ENCODE measurements around the gene FRAS1. TPM values are rescaled to one million over a fixed set of nuclear protein-coding genes. Genes with fewer than 3 reads are reported as not detected.

The FRAS1 gene
- total and polyA plus RNA-seq, 9 of the 15 experiments (the other 6 are each of a cell fraction or from before 2014, with no cell fraction given), result under 0.01 to 0.11 (median 0.04) TPM; not detected in 2

DNA sequence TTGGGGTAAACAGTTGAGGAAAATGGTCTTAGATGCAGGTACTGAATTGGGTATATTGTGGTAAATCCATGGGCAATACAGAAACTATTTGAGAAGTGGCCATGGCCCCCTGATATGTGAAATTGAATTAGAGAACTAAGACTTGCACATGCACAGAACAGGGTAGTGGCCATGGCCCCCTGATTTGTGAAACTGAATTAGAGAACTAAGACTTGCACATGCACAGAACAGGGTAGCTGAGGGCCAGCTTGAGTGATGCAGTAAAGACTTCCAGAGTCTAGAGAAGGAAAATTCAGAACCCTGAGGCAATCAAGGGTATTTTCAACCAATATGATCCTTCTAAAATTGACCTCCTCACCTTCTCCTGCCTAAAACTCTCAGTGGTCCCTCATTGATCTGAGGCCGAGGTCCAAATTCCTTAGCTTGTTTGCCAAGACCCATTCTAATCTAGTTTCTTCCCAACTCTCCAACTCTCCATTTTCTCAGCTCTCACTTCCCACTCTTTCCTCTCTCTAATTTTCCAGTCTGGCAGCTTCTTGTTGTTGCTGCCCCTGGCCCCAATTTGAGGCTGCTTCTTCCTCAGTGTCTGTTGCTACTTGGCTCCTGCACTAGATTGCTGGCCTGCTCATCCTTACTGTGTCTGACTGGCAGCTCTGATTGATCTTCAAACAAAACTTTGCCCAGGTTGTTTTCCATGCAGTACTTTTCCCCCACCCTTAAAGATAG, 72.4 kb downstream of the FRAS1 start:
- CTCF ChIA-PET (ENCODE audit: low intra/inter-chr PET ratio), result no interaction called here
- WGBS (ENCODE audit: insufficient coverage, low coverage, missing lambda C conversion rate), result 0% methylated on average over 1 of the region's 1 CpG
- intact Hi-C loops (cut with micrococcal nuclease) (no loop called here), in situ Hi-C loops (cut with MboI) (no loop called here)
- H3K4me3 ChIP-seq, result no peak overlapping the region
- H3K9ac ChIP-seq (ENCODE audit: insufficient read depth in 1 of 2, low read depth in 2 of 2, low read length in 2 of 2), result no peak overlapping the region
- no peaks in the 10 kb centered on the region for H3K4me1 ChIP-seq (replicated peaks in 1 of 2; ENCODE audit: control insufficient read depth in 2 of 2, insufficient read depth in 2 of 2, low read length in 2 of 2)
- H3K27me3 ChIP-seq (ENCODE audit: control insufficient read depth in 2 of 2, insufficient read depth in 2 of 2, low read length in 2 of 2), result no peaks in the 10 kb centered on the region; a peak in 1 of 5 replicates
- no peak for TF ChIP-seq SRSF9 (IDR thresholded peaks at IDR 0.05; ENCODE audit: borderline replicate concordance, low read depth, low read length)
- no peaks in the 10 kb centered on the region for H3K9me3 ChIP-seq (replicated peaks; ENCODE audit: control insufficient read depth, insufficient read depth, low read depth, low read length)
- POLR2A ChIA-PET, result interaction anchor here (1.2 kb wide), 1 partner anchor 9 kb away, joined by 3 read pairs; no protein-coding TSS in a partner anchor
- no peaks in the 10 kb centered on the region for H3K9me1 ChIP-seq (ENCODE audit: control insufficient read depth, insufficient read depth, low read length)
- no peaks in the 10 kb centered on the region for H3K79me2 ChIP-seq (ENCODE audit: control insufficient read depth, insufficient read depth, low read length)
- DNase-seq (ENCODE audit: extremely low read depth in 1 of 4, low spot score in 3 of 4) (no peak), ATAC-seq (no peak), FAIRE-seq (no peak)
- no peaks in the 10 kb centered on the region for H4K20me1 ChIP-seq (replicated peaks; ENCODE audit: control insufficient read depth, insufficient read depth, low read length)
- H3K36me3 ChIP-seq (ENCODE audit: control insufficient read depth, insufficient read depth, low read length), result no peaks in the 10 kb centered on the region
- H2AFZ ChIP-seq (ENCODE audit: low read depth, low read length), result no peak overlapping the region
- H3K4me2 ChIP-seq (ENCODE audit: insufficient read depth, low read length), result no peak overlapping the region
- no peak overlapping the region for H3K27ac ChIP-seq (ENCODE audit: extremely low read depth, low read depth, low read length)
- no TSS peak for BruUV-seq (replicated peaks)

- POLR2A ChIA-PET, result no interaction called here
- 0% methylated on average over 3 of the region's 3 CpGs for WGBS (ENCODE audit: insufficient coverage, low coverage, missing lambda C conversion rate)
- in situ Hi-C loops (cut with MboI), result no loop called here
These were observed 74.3 kb downstream of the FRAS1 start for GRCh38 chr4:78131403-78131802.

More at GRCh38 chr4:78131403-78131802, 74.3 kb downstream of the FRAS1 start:
- Histone ChIP-seq H3K4me1 (replicated peaks in 1 of 2; ENCODE audit: control insufficient read depth in 2 of 2, insufficient read depth in 2 of 2, low read length in 2 of 2) (no peaks in the 10 kb centered on the region), H3K36me3 (ENCODE audit: control insufficient read depth, insufficient read depth, low read length) (no peaks in the 10 kb centered on the region), H3K79me2 (ENCODE audit: control insufficient read depth, insufficient read depth, low read length) (no peaks in the 10 kb centered on the region), H3K27ac (ENCODE audit: extremely low read depth, low read depth, low read length) (no peak overlapping the region), H4K20me1 (replicated peaks; ENCODE audit: control insufficient read depth, insufficient read depth, low read length) (no peaks in the 10 kb centered on the region), H3K4me2 (ENCODE audit: insufficient read depth, low read length) (no peak overlapping the region), H3K9me1 (ENCODE audit: control insufficient read depth, insufficient read depth, low read length) (no peaks in the 10 kb centered on the region), H3K4me3 (no peak overlapping the region), H3K27me3 (ENCODE audit: control insufficient read depth in 2 of 2, insufficient read depth in 2 of 2, low read length in 2 of 2) (no peaks in the 10 kb centered on the region; a peak in 2 of 5 replicates), H3K9ac (ENCODE audit: insufficient read depth in 1 of 2, low read depth in 2 of 2, low read length in 2 of 2) (no peak overlapping the region), H3K9me3 (replicated peaks; ENCODE audit: control insufficient read depth, insufficient read depth, low read depth, low read length) (no peaks in the 10 kb centered on the region), H2AFZ (ENCODE audit: low read depth, low read length) (no peak overlapping the region)
- FAIRE-seq (no peak), DNase-seq (ENCODE audit: extremely low read depth in 1 of 4, low spot score in 3 of 4) (no peak), ATAC-seq (no peak)
- intact Hi-C loops (cut with micrococcal nuclease), result no loop called here
- BruUV-seq (replicated peaks), result no TSS peak
- TF ChIP-seq, protein P1, sequence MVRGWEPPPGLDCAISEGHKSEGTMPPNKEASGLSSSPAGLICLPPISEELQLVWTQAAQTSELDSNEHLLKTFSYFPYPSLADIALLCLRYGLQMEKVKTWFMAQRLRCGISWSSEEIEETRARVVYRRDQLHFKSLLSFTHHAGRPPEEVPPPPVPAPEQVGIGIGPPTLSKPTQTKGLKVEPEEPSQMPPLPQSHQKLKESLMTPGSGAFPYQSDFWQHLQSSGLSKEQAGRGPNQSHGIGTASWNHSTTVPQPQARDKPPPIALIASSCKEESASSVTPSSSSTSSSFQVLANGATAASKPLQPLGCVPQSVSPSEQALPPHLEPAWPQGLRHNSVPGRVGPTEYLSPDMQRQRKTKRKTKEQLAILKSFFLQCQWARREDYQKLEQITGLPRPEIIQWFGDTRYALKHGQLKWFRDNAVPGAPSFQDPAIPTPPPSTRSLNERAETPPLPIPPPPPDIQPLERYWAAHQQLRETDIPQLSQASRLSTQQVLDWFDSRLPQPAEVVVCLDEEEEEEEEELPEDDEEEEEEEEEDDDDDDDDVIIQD (CRISPR knock-in tag; IDR thresholded peaks at IDR 0.05), result no peak
- TF ChIP-seq RFX1 (IDR thresholded peaks at IDR 0.05) (no peak), CREBBP (IDR thresholded peaks at IDR 0.05; ENCODE audit: low read depth, low read length) (no peak), RFX5 (IDR thresholded peaks at IDR 0.05; ENCODE audit: low read depth, low read length) (no peak), ZNF12 (CRISPR knock-in tag; IDR thresholded peaks at IDR 0.05) (no peak), RREB1 (CRISPR knock-in tag; IDR thresholded peaks at IDR 0.05) (no peak)
- CTCF ChIA-PET (ENCODE audit: low intra/inter-chr PET ratio), result no interaction called here
